Lung (tissue), 12 donors: ENCODE data around the gene PIEZO1. TPM values are rescaled to one million over a fixed set of nuclear protein-coding genes. Genes with fewer than 3 reads are reported as not detected.

Experiments
- ATAC-seq: fragments of 200-7000 bp; cut with Tn5 transposase; one replicate; pipeline ENCODE4 v1.9.1; 2020; ENCODE audit warnings: moderate number of reproducible peaks; ENCODE audit not compliant: insufficient read depth, low FRiP score
- DNase-seq, 3 donors: peaks; one replicate each; pipeline ENCODE4 v3.0.0-alpha.2; 2013 to 2017
- H3K27ac ChIP-seq, 2 donors: one replicate each; pipeline ENCODE4 v1.5.1; 2013; ENCODE audit warnings: mild to moderate bottlenecking in 2 of 2, moderate library complexity in 2 of 2, control low read depth in 1 of 2, inconsistent platforms in 1 of 2, low read depth in 1 of 2, low read length in 1 of 2
- H3K27me3 ChIP-seq, 3 donors: one replicate each; pipeline ENCODE4 v1.5.1; 2013; ENCODE audit warnings: low read length in 2 of 3; ENCODE audit not compliant: control insufficient read depth in 3 of 3, insufficient read depth in 3 of 3
- H3K36me3 ChIP-seq, 4 donors: one replicate each; pipeline ENCODE4 v1.5.1; 2013; ENCODE audit warnings: low read length in 4 of 4, mild to moderate bottlenecking in 1 of 4, moderate library complexity in 1 of 4; ENCODE audit not compliant: control insufficient read depth in 4 of 4, insufficient read depth in 4 of 4
- H3K4me1 ChIP-seq, 5 donors: one replicate each; pipeline ENCODE4 v1.5.1; 2013; ENCODE audit warnings: low read length in 5 of 5, mild to moderate bottlenecking in 2 of 5, moderate library complexity in 1 of 5; ENCODE audit not compliant: control insufficient read depth in 5 of 5, insufficient read depth in 5 of 5
- H3K4me3 ChIP-seq: one replicate; pipeline ENCODE4 v1.5.1; 2013; ENCODE audit warnings: mild to moderate bottlenecking, control low read depth, moderate library complexity
- H3K9ac ChIP-seq, 2 donors: one replicate each; pipeline ENCODE4 v1.5.1; 2013; ENCODE audit warnings: low read length in 2 of 2, control low read depth in 1 of 2; ENCODE audit not compliant: insufficient read depth in 1 of 2
- H3K9me3 ChIP-seq, 4 donors: one replicate each; pipeline ENCODE4 v1.5.1; 2013; ENCODE audit warnings: low read length in 3 of 4, mild to moderate bottlenecking in 1 of 4, moderate library complexity in 1 of 4; ENCODE audit not compliant: control insufficient read depth in 4 of 4, insufficient read depth in 3 of 4
- WGBS, 2 donors: extraction: QIAGEN DNeasy Blood & Tissue Kit; methylation state at CpG; one replicate each; pipeline ENCODE4 v1.1.7; 2013; 5-methylcytosine and 5-hydroxymethylcytosine counted together
- polyA plus RNA-seq, 2 donors: library from polyadenylated mRNA; stranded (reverse); fragments of 200-250 nt; gene quantifications; one replicate each; pipeline ENCODE4 v1.2.1, GENCODE V29; 2013
- total RNA-seq, 2 donors: library from RNA; depleted of rRNA in 1 of 2; stranded (reverse); fragments of >200 nt in 1 of 2; gene quantifications; one replicate each; pipeline ENCODE4 v1.2.1, GENCODE V29; 2014 to 2021
- TF ChIP-seq, protein P1 (sequence below): IDR thresholded peaks from 2 replicates; pipeline ENCODE4 v1.5.1; 2012; ENCODE audit warnings: mild to moderate bottlenecking; ENCODE audit errors: control extremely low read depth, extremely low read depth
- donor health status: control.
- donor health status: control.
- donor health status: Bipolar disorder and iron deficiency.
- donor health status: healthy.
- donor health status: DM: yes; HTN: yes; CAD: no.

Gene PIEZO1
- total and polyA plus RNA-seq, 4 donors: 113 to 207 (median 190) TPM

DNA sequence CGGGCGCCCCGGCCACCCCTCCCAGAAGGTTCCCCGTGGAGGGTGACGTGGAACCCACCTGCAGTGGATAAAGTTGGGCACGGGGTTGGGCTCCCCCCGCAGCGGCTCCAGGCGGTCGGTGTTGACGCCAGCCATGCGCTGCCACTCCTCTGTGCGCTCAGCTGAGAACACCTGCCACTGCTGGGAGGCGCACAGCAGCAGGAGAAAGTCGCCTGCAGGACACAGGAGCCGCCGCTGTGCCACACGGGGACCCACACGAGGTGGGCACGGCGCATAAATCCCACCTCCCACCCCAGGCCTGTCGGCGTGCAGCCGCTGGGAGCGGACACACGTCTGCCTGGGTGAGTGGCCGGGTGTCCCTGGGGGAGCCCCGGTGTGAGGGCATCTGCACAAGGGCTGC is 58.0 kb downstream of the PIEZO1 start:
- no peak for DNase-seq
- Histone ChIP-seq H3K4me1 (no peaks in the 10 kb centered on the region), H3K9me3 (peaks cover 0 to 2% (median 0%) of the 10 kb centered on the region in 4 donors), H3K27me3 (no peaks in the 10 kb centered on the region), H3K4me3 (no peak overlapping the region), H3K36me3 (peaks cover 0 to 79% (median 16%) of the 10 kb centered on the region in 4 donors), H3K9ac (no peak overlapping the region), H3K27ac (no peak overlapping the region)
- no peak for ATAC-seq
- TF ChIP-seq, protein P1, sequence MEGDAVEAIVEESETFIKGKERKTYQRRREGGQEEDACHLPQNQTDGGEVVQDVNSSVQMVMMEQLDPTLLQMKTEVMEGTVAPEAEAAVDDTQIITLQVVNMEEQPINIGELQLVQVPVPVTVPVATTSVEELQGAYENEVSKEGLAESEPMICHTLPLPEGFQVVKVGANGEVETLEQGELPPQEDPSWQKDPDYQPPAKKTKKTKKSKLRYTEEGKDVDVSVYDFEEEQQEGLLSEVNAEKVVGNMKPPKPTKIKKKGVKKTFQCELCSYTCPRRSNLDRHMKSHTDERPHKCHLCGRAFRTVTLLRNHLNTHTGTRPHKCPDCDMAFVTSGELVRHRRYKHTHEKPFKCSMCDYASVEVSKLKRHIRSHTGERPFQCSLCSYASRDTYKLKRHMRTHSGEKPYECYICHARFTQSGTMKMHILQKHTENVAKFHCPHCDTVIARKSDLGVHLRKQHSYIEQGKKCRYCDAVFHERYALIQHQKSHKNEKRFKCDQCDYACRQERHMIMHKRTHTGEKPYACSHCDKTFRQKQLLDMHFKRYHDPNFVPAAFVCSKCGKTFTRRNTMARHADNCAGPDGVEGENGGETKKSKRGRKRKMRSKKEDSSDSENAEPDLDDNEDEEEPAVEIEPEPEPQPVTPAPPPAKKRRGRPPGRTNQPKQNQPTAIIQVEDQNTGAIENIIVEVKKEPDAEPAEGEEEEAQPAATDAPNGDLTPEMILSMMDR: no peak
- WGBS, 2 donors: 96 to 98% methylated on average over 27 to 28 of the region's 28 CpGs

DNA sequence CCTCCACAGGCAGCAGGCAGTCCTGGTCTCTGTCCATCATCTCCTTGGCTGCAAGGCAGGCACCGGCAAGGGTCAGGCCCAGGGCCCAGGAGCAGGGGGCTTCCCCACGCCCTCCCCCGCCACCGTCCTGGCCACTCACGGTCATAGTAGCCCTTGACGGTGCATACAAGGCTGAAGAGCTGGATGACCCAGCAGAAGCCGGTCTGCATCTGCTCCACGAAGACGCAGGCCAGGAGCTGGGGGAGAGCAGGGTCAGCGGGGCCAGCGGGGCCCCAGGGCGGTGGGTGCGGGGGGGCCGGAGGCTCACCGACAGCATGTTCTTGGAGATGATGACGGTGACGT is 58.6 kb downstream of the PIEZO1 start:
- TF ChIP-seq, protein P1: no peak
- no peak overlapping the region for H3K27ac ChIP-seq
- no peak overlapping the region for H3K9ac ChIP-seq
- no peaks in the 10 kb centered on the region for H3K4me1 ChIP-seq
- H3K27me3 ChIP-seq: no peaks in the 10 kb centered on the region
- DNase-seq (no peak), ATAC-seq (no peak)
- H3K36me3 ChIP-seq: peaks cover 0 to 79% (median 15%) of the 10 kb centered on the region in 4 donors
- no peak overlapping the region for H3K4me3 ChIP-seq
- H3K9me3 ChIP-seq: peaks cover 0 to 2% (median 0%) of the 10 kb centered on the region in 4 donors
- WGBS, 2 donors: 88 to 92% methylated on average over 17 of the region's 17 CpGs

DNA sequence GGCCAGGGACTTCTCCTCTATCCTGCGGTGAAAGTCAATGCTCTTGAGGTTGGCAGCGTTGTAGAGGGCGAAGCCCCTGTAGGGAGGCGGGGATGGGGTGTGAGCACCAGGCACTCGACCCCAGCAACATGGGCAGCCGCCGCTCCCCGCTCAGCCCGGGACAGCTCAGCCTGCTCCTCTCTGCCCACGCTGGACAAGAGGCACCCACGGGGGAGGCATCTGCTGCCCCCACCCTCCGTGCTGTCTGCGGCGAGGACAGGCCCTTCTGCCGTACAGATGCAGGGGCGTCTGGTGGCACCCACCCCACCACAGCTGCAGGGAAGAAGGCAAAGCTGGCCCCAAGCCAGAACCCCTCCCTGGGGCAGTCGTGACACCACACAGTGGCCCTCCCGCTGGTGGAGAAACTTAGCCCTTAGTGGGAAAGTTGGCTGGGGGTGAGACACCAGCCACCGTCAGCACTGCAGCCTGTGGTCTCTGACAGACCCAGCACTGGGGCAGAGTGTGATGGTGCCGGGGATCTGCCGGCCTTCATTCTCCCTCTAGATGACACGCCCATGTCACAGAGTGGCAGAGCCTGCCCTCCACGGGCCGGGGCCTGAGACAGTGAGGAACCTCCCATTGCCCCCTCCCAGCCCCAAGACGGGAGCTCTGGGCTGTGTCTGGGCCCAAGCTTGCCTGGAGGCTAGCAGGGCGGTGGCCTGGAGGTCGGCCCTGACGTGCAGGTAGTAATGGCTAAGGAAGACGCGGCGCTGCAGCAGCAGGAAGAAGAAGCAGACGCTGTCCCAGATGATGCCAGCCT is 59.2 kb downstream of the PIEZO1 start:
- Histone ChIP-seq H3K36me3 (peaks cover 0 to 80% (median 13%) of the 10 kb centered on the region in 4 donors), H3K27ac (no peak overlapping the region), H3K9me3 (peaks cover 0 to 2% (median 0%) of the 10 kb centered on the region in 4 donors), H3K4me3 (no peak overlapping the region), H3K9ac (no peak overlapping the region), H3K27me3 (no peaks in the 10 kb centered on the region), H3K4me1 (no peaks in the 10 kb centered on the region)
- 90 to 91% methylated on average over 32 of the region's 32 CpGs for WGBS, 2 donors
- ATAC-seq: no peak
- TF ChIP-seq, protein P1: no peak
- DNase-seq: no peak
